Brain microvascular endothelial cell (primary cell): ENCODE measurements around the gene CD72.

Experiments used
- DNase-seq: peaks from one replicate; pipeline ENCODE4 v3.0.0-alpha.2; 2020
- H3K27ac ChIP-seq: fragments of 250-450 bp; sonication (Bioruptor Pico); 2 replicates; pipeline ENCODE4 v1.5.1; 2020; ENCODE audit warnings: mild to moderate bottlenecking, moderate library complexity
- H3K27me3 ChIP-seq: fragments of 250-450 bp; sonication (Bioruptor Pico); replicated peaks from 2 replicates; pipeline ENCODE4 v1.5.1; 2020; ENCODE audit warnings: mild to moderate bottlenecking
- H3K36me3 ChIP-seq: fragments of 250-450 bp; sonication (Bioruptor Pico); replicated peaks from 2 replicates; pipeline ENCODE4 v1.5.1; 2020; ENCODE audit warnings: mild to moderate bottlenecking
- H3K4me3 ChIP-seq: 2 replicates; pipeline ENCODE4 v1.5.1; 2011; ENCODE audit warnings: low read depth, mild to moderate bottlenecking, control low read depth, low read length, moderate library complexity
- CTCF ChIP-seq: IDR thresholded peaks from 2 replicates; pipeline ENCODE4 v1.5.1; 2011; ENCODE audit warnings: low read depth, mild to moderate bottlenecking, moderate library complexity, low read length, control low read depth, inconsistent platforms; ENCODE audit errors: missing control alignments
- in situ Hi-C: cut with HindIII; loops from 2 replicates; pipeline ENCODE4 v1.10.0; 2017; ENCODE audit warnings: low sequenced_read_pairs, low pct_ligation_motif_present

CD72 gene

GRCh38 chr9:35636135-35636876, 18.1 kb upstream of the CD72 start:
- no peak for TF ChIP-seq CTCF
- in situ Hi-C loops: no loop called here
- no peak overlapping the region for H3K27ac ChIP-seq
- no peaks in the 10 kb centered on the region for H3K36me3 ChIP-seq
- H3K4me3 ChIP-seq: no peak overlapping the region
- no peaks in the 10 kb centered on the region for H3K27me3 ChIP-seq
- no peak for DNase-seq

DNA sequence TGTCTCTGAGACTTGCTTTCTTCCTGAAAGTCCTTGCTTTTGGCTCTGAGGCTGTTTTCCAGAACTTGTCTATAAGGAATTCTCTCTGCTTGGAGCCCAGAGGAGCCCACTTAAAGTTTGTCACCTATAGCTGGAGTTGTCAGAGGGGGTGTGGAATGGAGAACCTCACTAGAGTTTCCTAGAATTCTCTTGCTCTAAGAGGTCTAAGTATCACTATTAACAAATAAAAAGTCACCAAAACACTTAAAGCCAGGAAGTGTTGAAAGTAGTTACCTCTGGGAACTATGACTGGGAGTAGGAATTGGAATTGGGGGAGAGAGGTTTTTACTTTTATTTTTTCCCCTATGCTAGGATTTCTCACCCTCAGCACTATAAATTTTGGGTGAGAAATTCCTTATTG, 17.5 kb upstream of the CD72 start:
- no peak overlapping the region for H3K4me3 ChIP-seq
- H3K27ac ChIP-seq: no peak overlapping the region
- TF ChIP-seq CTCF: no peak
- no peak for DNase-seq
- no peaks in the 10 kb centered on the region for H3K27me3 ChIP-seq
- no peaks in the 10 kb centered on the region for H3K36me3 ChIP-seq
- in situ Hi-C loops: no loop called here

DNA sequence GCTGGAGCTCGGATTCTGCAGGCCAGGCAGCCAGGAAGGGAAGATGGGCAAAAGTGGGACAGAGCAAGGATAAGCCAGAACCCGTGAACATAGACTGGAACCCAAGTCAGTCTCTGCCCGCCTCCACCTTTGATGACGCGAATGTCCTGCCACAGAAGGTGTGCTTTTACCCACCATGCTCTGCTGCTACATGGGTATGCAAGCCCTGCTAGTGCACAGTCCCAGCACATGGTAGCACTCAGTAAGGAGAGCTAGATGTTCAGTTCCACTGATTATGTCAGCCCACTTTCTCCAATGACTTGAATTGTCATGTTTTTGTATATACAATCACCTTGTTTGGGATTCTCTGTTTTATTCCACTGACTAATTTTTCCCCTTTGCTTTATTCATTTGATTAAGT, 11.4 kb upstream of the CD72 start:
- no peak overlapping the region for H3K27ac ChIP-seq
- no peak for DNase-seq
- no peaks in the 10 kb centered on the region for H3K36me3 ChIP-seq
- no peaks in the 10 kb centered on the region for H3K27me3 ChIP-seq
- TF ChIP-seq CTCF: no peak
- no peak overlapping the region for H3K4me3 ChIP-seq
- in situ Hi-C loops: no loop called here

DNA sequence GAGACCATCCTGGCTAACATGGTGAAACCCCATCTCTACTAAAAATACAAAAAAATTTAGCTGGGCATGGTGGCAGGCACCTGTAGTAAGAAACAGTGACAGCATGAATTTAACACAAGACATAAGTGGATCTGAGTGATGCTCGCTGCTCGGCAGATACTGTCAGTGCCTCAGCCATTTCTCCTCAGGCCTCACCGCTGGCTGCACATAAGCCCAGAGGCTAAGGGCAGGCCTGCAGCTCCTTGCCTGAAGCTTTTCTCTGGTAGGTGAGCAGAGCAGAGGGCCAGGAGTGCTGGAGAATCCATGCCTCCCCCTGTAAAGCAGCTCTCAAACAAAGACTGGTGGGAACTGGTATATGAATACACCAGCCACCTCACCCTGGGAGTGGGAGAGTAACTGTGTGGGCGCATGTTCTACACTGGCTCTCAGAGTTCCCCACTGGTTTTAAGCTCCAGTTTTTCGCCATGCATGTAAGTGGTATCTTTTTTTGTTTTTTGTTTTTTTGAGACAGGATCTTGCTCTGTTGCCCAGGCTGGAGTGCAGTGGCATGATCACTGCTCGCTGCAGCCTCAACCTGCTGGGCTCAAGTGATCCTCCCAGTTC, 10.3 kb upstream of the CD72 start:
- Histone ChIP-seq H3K27ac (no peak overlapping the region), H3K36me3 (no peaks in the 10 kb centered on the region), H3K4me3 (no peak overlapping the region), H3K27me3 (no peaks in the 10 kb centered on the region)
- in situ Hi-C loops: no loop called here
- DNase-seq: no peak
- TF ChIP-seq CTCF: no peak

DNA sequence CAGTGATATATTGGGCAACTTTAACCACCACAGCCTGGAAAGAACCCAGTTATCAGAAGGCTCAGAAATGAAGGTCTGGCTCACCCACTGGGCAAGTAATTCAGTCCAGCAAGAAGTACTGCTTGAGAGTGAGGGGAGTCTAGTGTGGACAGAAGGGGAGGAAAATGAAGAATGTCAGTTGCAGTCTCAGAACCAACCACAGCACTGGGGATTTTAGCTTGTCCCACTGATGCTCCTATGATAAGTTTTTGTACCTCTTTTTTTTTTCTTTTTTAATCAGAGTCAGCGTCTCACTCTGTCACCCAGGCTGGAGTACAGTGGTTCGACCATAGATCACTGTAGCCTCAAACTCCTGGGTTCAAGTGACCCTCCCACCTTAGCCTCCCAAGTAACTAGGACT, 9.4 kb upstream of the CD72 start:
- no peak overlapping the region for H3K27ac ChIP-seq
- no peak for TF ChIP-seq CTCF
- H3K27me3 ChIP-seq: no peaks in the 10 kb centered on the region
- no peak for DNase-seq
- H3K36me3 ChIP-seq: no peaks in the 10 kb centered on the region
- in situ Hi-C loops: no loop called here
- no peak overlapping the region for H3K4me3 ChIP-seq

GRCh38 chr9:35619800-35620158, 1.6 kb upstream of the CD72 start:
- H3K27me3 ChIP-seq: peaks cover 13% of the 10 kb centered on the region
- no peak overlapping the region for H3K27ac ChIP-seq
- no peak overlapping the region for H3K4me3 ChIP-seq
- TF ChIP-seq CTCF: no peak
- DNase-seq: no peak
- no peaks in the 10 kb centered on the region for H3K36me3 ChIP-seq
- in situ Hi-C loops: no loop called here
